Fibroblast of the conjunctiva (primary cell): ENCODE data around the gene PDZD7.

ENCODE experiments used
- DNase-seq: peaks from one replicate; pipeline ENCODE4 v3.0.0-alpha.2; 2010; ENCODE audit warnings: low read depth

PDZD7 gene

DNA sequence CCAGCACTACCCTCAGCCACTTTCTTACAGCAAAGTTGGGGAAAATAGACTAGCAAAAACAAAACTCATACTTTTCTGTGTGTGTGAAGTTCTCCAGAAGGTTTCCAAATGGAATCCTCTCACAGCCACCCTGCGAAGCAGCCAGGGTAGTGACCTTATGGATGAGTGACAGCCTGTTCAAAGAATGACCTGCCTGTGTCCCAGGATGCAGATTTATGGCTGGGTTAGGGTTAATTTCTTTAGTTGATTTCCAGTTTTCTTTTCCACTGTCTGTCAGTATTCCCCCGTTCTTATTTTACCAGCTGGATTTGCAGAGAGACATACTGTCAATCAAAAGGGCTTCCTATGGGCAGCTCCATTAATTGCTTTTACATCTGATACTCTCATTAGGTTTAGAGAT, 64.0 kb downstream of the PDZD7 start:
- no peak for DNase-seq

DNA sequence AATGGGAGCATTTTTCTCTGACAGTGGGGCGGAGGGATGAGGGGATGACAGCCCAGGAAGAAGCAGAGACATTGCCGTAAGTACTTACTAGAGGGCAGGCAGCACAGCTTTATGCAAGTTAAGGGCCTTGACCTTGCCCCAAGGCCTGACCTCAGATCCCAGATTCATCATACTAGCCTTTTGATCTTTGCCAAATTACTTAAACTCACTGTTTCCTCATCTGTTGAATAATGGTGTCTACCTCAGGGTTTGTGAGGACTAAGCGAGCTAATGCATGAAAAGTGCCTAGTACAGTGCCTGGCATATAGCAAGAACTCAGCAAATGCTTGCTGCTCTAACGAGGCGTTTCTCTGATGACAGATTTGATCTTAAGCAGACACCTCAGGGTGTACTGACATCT, 65.1 kb downstream of the PDZD7 start:
- DNase-seq = no peak

DNA sequence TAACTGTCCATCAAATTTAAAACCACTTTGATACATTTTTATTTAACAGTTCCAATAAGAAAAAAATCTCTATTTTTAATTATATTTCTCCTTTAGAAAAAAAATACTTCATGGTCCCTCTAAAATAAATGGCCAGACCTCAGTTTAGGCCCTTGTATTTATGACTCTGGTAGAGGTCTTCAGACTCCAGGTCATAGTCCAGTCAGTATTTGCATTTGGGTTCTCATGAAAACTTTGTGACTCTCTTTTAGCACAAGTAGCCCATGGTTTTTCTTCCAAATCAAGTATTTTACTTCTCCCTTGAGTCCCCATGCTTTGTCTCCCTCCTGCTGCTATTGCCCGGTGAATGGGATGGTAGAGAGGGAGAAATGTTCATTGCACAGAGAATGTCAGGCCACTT, 67.1 kb downstream of the PDZD7 start:
- no peak for DNase-seq

DNA sequence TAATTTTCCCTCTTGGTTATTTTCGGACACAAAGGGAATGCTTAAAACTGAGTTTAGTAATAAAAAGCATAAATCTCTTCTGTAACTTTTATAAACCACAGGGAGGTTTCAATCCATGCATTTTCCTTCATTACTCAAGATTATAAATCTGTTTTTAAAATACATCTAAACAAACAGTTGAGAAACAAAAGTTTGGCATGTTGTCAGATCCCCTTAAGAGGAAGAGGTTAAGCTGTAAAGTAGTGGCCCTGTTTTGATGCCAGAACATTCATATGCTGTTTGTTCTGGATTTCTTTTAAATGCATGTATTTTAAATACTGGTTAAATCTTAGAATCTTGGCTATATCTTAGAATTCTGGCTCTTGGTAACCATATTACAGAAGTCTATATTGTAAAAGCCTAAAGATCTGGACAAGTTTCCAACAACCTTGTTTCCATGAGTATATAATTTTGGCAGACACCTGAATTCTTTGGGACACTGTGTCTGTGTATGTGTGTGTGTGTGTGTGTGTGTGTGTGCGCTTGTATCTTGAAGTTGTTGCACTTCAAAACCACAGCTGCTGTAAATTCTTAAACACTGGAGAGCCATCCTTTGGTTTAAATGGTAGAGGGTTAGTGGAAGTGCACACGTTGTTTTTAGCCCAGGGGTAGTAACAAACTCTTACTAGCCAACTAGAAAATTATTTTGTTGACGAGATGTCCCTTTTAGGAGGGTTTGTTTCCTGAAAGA, 68.4 kb downstream of the PDZD7 start:
- DNase-seq = no peak

DNA sequence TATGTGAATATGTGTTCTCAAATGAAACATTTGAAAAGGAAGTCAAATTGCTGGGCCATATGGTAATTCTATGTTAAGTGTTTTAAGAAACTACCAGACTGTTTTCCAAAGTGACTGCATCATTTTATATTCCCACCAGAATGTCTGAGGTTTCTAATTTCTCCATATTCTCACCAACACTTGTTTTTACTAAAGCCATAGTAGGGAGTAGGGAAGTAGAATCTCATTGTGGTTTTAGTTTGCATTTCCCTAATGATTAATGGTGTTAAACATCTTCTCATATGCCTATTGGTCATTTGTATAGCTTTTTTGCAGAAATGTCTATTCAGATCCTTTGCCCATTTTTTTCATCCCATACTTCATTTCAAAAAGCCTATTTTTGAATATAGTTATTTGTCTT, 70.7 kb downstream of the PDZD7 start:
- DNase-seq = no peak
